Activated T-helper 2 cell treated with anti-CD3 and anti-CD28 coated beads, Interferon-gamma antibody, Interleukin-2, Interleukin-4, amounts not matched to agents 10 μg/mL and 5 μg/mL and 100 μg/mL, durations not matched to agents 14 hours and 24 hours and 36 hours (primary cell): ENCODE measurements around the gene FAM9A. TPM values are rescaled to one million over a fixed set of nuclear protein-coding genes. Genes with fewer than 3 reads are reported as not detected.
A peak's percentile ranks its signal among the peaks of the same experiment; 100 is the strongest.

ENCODE experiments used
- DNase-seq: peaks from one replicate; pipeline ENCODE4 v3.0.0; 2021; ENCODE audit warnings: low spot score
- H3K27ac Mint-ChIP-seq: one replicate; pipeline ENCODE4 v1.8.0; 2021; ENCODE audit warnings: mixed read lengths
- H3K27me3 Mint-ChIP-seq: one replicate; pipeline ENCODE4 v1.8.0; 2021; ENCODE audit warnings: low read depth, mixed read lengths
- H3K36me3 Mint-ChIP-seq: one replicate; pipeline ENCODE4 v1.8.0; 2021; ENCODE audit warnings: low read depth, mixed read lengths
- H3K4me1 Mint-ChIP-seq: one replicate; pipeline ENCODE4 v1.8.0; 2021; ENCODE audit warnings: low read depth, mixed read lengths
- H3K4me3 Mint-ChIP-seq: one replicate; pipeline ENCODE4 v1.8.0; 2021; ENCODE audit warnings: low read depth, mild to moderate bottlenecking, moderate library complexity, mixed read lengths
- H3K9me3 Mint-ChIP-seq: one replicate; pipeline ENCODE4 v1.8.0; 2021; ENCODE audit warnings: mixed read lengths
- intact Hi-C: fragments of 100-400 bp; cut with micrococcal nuclease; formaldehyde crosslinking; loops from one replicate; pipeline ENCODE4 v1.15.1; 2023
- total RNA-seq: library from RNA; stranded (reverse); gene quantifications from 2 replicates; pipeline ENCODE4 v1.2.3, GENCODE V29; 2022

Gene FAM9A
- total RNA-seq, 1 donor from 2014 or later: not detected

DNA sequence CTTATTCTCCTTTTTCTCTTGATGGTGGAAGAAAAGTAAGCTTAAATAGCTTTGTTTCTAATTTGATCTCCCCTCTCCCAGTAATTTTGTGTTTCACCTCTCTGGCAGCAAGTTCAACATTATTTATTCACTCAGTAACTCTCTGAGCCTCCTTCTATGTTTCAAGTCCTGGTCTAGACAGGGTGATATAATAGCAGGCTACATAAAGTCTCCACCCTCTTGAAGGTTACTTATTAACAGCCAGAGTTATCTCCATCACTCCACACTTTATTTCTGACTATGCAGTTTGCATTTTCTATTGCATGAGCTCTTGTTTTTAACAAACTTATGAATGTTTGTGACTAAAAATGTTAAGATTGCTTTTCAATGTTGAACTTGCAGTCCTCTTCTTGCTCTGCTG lies 51.5 kb downstream of the FAM9A start:
- DNase-seq: no peak
- intact Hi-C loops: no loop called here
- Mint-ChIP-seq H3K27me3 (no peaks in the 10 kb centered on the region), H3K4me1 (no peaks in the 10 kb centered on the region), H3K9me3 (no peaks in the 10 kb centered on the region), H3K36me3 (no peaks in the 10 kb centered on the region), H3K4me3 (no peak overlapping the region), H3K27ac (no peak overlapping the region)

GRCh38 chrX:8748855-8749254 lies 52.3 kb downstream of the FAM9A start:
- no peaks in the 10 kb centered on the region for H3K36me3 Mint-ChIP-seq
- H3K27me3 Mint-ChIP-seq: no peaks in the 10 kb centered on the region
- no peak overlapping the region for H3K27ac Mint-ChIP-seq
- DNase-seq: no peak
- intact Hi-C loops: no loop called here
- no peaks in the 10 kb centered on the region for H3K9me3 Mint-ChIP-seq
- H3K4me3 Mint-ChIP-seq: no peak overlapping the region
- H3K4me1 Mint-ChIP-seq: no peaks in the 10 kb centered on the region

DNA sequence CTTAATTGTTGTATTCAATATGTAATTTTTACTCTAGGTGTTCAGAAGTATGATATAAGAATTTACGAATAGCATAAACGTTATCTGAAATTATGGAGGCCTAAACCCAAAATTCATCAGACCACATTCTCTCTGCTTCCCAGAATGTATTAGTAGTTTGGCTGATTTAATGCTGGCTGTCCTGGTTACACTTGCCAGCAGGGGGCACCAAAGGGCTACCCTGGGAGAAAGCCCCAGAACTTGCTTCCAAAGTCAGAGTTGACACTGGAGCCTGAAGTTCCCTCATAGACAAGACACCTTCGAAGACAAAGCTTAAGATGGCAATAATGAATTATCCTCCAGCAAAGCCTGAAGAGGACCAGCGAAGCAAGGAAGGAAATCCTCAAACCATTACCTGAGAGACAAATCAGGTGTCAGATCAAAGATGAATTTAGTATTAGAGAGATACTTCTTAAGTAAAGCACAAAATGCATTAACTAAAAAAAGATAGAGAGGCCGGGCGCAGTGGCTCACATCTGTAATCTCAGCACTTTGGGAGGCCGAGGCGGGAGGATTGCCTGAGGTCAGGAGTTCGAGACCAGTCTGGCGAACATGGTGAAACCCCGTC lies 58.0 kb downstream of the FAM9A start:
- intact Hi-C loops: loop anchor here (1.0 kb wide), 1 partner anchor 72 kb away; no protein-coding TSS in a partner anchor
- H3K27me3 Mint-ChIP-seq: no peaks in the 10 kb centered on the region
- peak; percentile 10 for DNase-seq
- H3K27ac Mint-ChIP-seq: no peak overlapping the region
- H3K4me3 Mint-ChIP-seq: no peak overlapping the region
- H3K9me3 Mint-ChIP-seq: no peaks in the 10 kb centered on the region
- H3K36me3 Mint-ChIP-seq: no peaks in the 10 kb centered on the region
- H3K4me1 Mint-ChIP-seq: no peaks in the 10 kb centered on the region

DNA sequence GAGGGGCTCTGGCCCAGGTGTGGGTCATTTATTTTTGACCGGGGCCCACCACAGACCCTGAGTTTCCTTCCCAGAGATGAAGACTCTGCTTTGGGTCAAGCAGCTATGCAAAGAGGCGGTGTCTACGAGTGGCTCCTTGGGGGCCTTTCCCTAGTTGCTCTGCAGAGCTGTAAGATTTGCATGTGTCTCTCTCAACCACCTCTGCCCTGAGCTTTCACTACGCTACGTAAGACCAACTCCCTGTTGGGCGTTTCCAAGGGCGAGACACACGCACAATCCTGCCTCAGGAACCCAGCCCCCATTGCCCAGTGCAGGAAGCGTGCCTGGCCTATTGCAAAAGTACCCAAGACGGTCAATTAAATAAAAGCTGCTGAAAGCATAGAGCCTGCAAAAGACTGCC lies 59.2 kb downstream of the FAM9A start:
- H3K4me3 Mint-ChIP-seq: no peak overlapping the region
- intact Hi-C loops: no loop called here
- H3K27ac Mint-ChIP-seq: no peak overlapping the region
- no peaks in the 10 kb centered on the region for H3K4me1 Mint-ChIP-seq
- H3K9me3 Mint-ChIP-seq: no peaks in the 10 kb centered on the region
- no peaks in the 10 kb centered on the region for H3K36me3 Mint-ChIP-seq
- H3K27me3 Mint-ChIP-seq: no peaks in the 10 kb centered on the region
- DNase-seq: no peak

Other genes with a start within 250 kb of the FAM9A start
- not detected in 2 replicates for gene ANOS1, start 69.2 kb downstream of the FAM9A start, total RNA-seq
- 0.41 and 0.87 TPM in 2 replicates for gene FAM9B, start 232.7 kb upstream of the FAM9A start, total RNA-seq